HG03575 (cell line): ENCODE data around the gene SSR1.
"Not testable (repeated sequence)": the region's sequence is repeated elsewhere in the genome, so short reads cannot be mapped to it uniquely, and the experiment has no call there.

Experiments
- ATAC-seq: cut with Tn5 transposase; IDR thresholded peaks from one replicate; pipeline ENCODE4 v1.9.1; 2021; ENCODE audit not compliant: unreplicated experiment, insufficient number of reproducible peaks, low FRiP score; ENCODE audit errors: extremely low read depth

SSR1 gene

GRCh38 chr6:7323074-7323473, 10.1 kb upstream of the SSR1 start:
- no peak for ATAC-seq

- ATAC-seq: not testable (repeated sequence)
These were observed 8.9 kb upstream of the SSR1 start for GRCh38 chr6:7321866-7322265.

GRCh38 chr6:7319406-7319805, 6.4 kb upstream of the SSR1 start:
- not testable (repeated sequence) for ATAC-seq

GRCh38 chr6:7317538-7317937, 4.5 kb upstream of the SSR1 start:
- no peak for ATAC-seq

GRCh38 chr6:7316658-7317533, 3.9 kb upstream of the SSR1 start:
- ATAC-seq: no peak

GRCh38 chr6:7315948-7316365, 3.0 kb upstream of the SSR1 start:
- no peak for ATAC-seq

- ATAC-seq: not testable (repeated sequence)
These were observed 2.3 kb upstream of the SSR1 start for GRCh38 chr6:7315087-7315947.

GRCh38 chr6:7314414-7314813, 1.4 kb upstream of the SSR1 start:
- ATAC-seq: no peak

- no peak for ATAC-seq
These were observed 636 bp upstream of the SSR1 start for GRCh38 chr6:7313505-7314165.

GRCh38 chr6:7311917-7312615, 933 bp downstream of the SSR1 start:
- ATAC-seq: no peak

GRCh38 chr6:7311176-7311575, 1.8 kb downstream of the SSR1 start:
- no peak for ATAC-seq

GRCh38 chr6:7309050-7309449, 3.9 kb downstream of the SSR1 start:
- ATAC-seq: no peak

GRCh38 chr6:7307533-7307932, 5.5 kb downstream of the SSR1 start:
- ATAC-seq: no peak

- no peak for ATAC-seq
These were observed 8.2 kb downstream of the SSR1 start for GRCh38 chr6:7304821-7305220.

GRCh38 chr6:7301702-7302101, 11.3 kb downstream of the SSR1 start:
- no peak for ATAC-seq

- ATAC-seq: no peak
These were observed 12.1 kb downstream of the SSR1 start for GRCh38 chr6:7300926-7301325.

- no peak for ATAC-seq
These were observed 14.9 kb downstream of the SSR1 start for GRCh38 chr6:7298113-7298512.

GRCh38 chr6:7296602-7297001, 16.4 kb downstream of the SSR1 start:
- ATAC-seq: no peak

GRCh38 chr6:7295916-7296315, 17.1 kb downstream of the SSR1 start:
- no peak for ATAC-seq
